ENCODE results near the gene ACVR1.
A peak's percentile ranks its signal among the peaks of the same experiment; 100 is the strongest.

The ACVR1 gene

GRCh38 chr2:157785200-157785599 lies 90.9 kb downstream of the ACVR1 start:
- H3K27ac ChIP-seq = peak overlapping the region; percentile 64; the same call in 1 of the 2 replicates
- no peaks in the 10 kb centered on the region for H3K36me3 ChIP-seq
- H3K9me3 ChIP-seq (ENCODE audit: severe bottlenecking) = no peaks in the 10 kb centered on the region
- no peak overlapping the region for H3K4me3 ChIP-seq (ENCODE audit: low read depth, low read length)
- DNase-seq = peak; percentile 74
- H3K27me3 ChIP-seq (ENCODE audit: insufficient read depth, low read depth, severe bottlenecking) = no peaks in the 10 kb centered on the region
- TF ChIP-seq CTCF (IDR thresholded peaks at IDR 0.05; ENCODE audit: low read depth, low read length) = no peak

- Histone ChIP-seq H3K36me3 (no peaks in the 10 kb centered on the region), H3K27ac (no peak overlapping the region), H3K4me3 (ENCODE audit: low read depth, low read length) (no peak overlapping the region), H3K9me3 (ENCODE audit: severe bottlenecking) (no peaks in the 10 kb centered on the region), H3K27me3 (ENCODE audit: insufficient read depth, low read depth, severe bottlenecking) (no peaks in the 10 kb centered on the region)
- TF ChIP-seq CTCF (IDR thresholded peaks at IDR 0.05; ENCODE audit: low read depth, low read length) = no peak
- no peak for DNase-seq
Observed at GRCh38 chr2:157784823-157785175, 91.3 kb downstream of the ACVR1 start.

GRCh38 chr2:157784169-157784822 lies 91.8 kb downstream of the ACVR1 start:
- Histone ChIP-seq H3K27me3 (ENCODE audit: insufficient read depth, low read depth, severe bottlenecking) (no peaks in the 10 kb centered on the region), H3K9me3 (ENCODE audit: severe bottlenecking) (no peaks in the 10 kb centered on the region), H3K36me3 (peaks cover 4% of the 10 kb centered on the region; the same call in 1 of the 2 replicates), H3K4me3 (ENCODE audit: low read depth, low read length) (no peak overlapping the region), H3K27ac (no peak overlapping the region)
- no peak for TF ChIP-seq CTCF (IDR thresholded peaks at IDR 0.05; ENCODE audit: low read depth, low read length)
- no peak for DNase-seq

GRCh38 chr2:157783245-157783644 lies 92.9 kb downstream of the ACVR1 start:
- DNase-seq = no peak
- no peak overlapping the region for H3K27ac ChIP-seq
- H3K36me3 ChIP-seq = peaks cover 4% of the 10 kb centered on the region; the same call in 1 of the 2 replicates
- no peak overlapping the region for H3K4me3 ChIP-seq (ENCODE audit: low read depth, low read length)
- TF ChIP-seq CTCF (IDR thresholded peaks at IDR 0.05; ENCODE audit: low read depth, low read length) = no peak
- no peaks in the 10 kb centered on the region for H3K9me3 ChIP-seq (ENCODE audit: severe bottlenecking)
- H3K27me3 ChIP-seq (ENCODE audit: insufficient read depth, low read depth, severe bottlenecking) = no peaks in the 10 kb centered on the region

GRCh38 chr2:157782057-157782845 lies 93.9 kb downstream of the ACVR1 start:
- TF ChIP-seq CTCF (IDR thresholded peaks at IDR 0.05; ENCODE audit: low read depth, low read length) = peak; percentile 34; the same call in 1 of the 2 replicates
- H3K36me3 ChIP-seq = peaks cover 4% of the 10 kb centered on the region; the same call in 1 of the 2 replicates
- DNase-seq = no peak
- no peaks in the 10 kb centered on the region for H3K9me3 ChIP-seq (ENCODE audit: severe bottlenecking)
- H3K27me3 ChIP-seq (ENCODE audit: insufficient read depth, low read depth, severe bottlenecking) = no peaks in the 10 kb centered on the region
- no peak overlapping the region for H3K4me3 ChIP-seq (ENCODE audit: low read depth, low read length)
- H3K27ac ChIP-seq = no peak overlapping the region
